GM21447 (cell line): ENCODE measurements around the gene EGFL8.
"Not testable (repeated sequence)": the region's sequence is repeated elsewhere in the genome, so short reads cannot be mapped to it uniquely, and the experiment has no call there.

Experiments used
- ATAC-seq: cut with Tn5 transposase; IDR thresholded peaks from one replicate; pipeline ENCODE4 v1.9.1; 2021; ENCODE audit not compliant: unreplicated experiment

EGFL8 gene

DNA sequence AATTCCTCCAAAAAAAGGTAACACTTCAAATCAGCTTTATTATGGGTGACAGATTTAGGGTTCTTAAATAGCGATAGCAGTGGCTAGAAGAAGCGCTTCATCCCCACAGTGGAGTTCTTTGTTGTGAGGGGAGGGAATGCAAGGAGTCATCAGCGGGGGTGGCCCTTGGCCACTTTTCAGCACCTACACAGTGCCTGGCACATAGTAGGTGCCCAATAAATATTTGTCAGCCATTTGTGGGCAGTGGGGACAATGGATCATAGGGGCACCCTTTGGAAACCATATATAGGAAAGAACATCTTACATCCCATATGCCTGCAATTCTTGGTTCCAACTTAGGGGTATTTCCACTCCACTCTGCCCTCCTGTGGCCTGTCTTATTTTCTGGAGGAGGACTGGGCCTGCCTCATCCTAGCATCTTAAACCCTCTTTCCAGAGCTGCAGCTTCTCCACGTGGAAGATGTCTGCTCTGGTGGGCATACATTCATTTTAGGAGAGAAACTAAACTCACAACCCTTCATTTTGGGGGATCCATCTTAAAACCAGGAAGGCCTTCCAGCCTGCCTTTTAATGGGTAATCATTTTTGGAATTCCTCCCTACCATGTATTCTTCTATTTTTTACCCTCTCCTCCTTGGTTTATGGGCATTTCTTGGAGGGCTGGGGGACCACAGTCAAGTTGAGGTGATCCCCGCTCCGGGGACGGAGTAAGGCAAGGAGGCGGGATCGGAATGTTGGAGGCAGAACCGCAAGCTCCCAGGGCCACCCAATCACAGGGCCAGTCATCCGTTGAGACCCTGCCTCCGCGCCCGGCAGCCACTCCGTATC, 30.6 kb downstream of the EGFL8 start:
- no peak for ATAC-seq

DNA sequence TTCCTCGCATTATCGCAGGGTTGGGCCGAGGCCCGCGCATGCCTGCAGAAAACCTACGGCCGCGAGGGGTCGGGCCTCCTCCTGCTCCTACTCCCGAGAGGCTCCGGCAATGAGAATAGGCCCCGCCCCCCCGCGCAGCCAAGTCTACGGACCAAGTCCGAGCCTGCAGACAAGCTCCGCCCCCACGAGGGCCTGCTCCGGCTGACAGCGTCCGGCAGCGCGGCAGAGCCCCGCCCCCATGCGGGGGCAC, 31.2 kb downstream of the EGFL8 start:
- ATAC-seq, result peak; percentile 67

DNA sequence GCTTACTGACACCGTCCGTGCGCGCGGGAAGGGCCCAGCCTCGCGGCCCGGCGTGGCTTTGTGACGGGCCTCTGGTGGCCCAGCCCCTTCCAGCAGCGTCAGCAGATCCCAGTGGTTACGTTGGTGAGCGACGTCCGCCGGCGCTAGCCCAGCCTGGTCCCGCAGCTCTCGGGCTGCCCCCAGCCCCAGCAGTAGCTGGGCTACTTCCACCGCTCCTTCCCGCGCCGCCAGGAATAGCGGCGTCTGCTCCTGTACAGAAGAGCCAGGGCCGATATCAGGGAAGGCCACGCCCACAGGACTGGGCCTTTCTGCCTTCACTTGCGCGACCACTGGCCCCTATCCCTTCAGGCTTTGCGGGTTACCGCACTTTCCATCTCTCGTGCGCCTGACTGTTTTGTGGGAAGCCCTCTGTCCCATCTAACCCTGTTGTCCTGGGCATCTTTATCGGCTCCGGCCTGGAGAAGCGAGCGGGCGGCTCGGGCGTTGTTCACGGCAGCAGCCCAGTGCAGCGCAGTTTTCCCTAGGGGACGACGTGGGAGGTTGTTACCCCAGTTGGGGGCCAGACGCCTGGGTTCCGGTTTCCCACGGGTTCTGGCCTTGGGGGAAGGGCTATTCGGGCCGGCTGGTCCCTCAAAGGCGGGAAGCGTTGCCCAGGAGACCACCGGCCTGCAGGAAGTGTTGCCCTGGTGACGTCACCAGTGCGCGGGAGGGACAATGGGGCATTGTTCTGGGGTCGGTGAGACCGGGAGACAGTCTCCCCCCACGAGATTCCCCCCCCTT, 31.7 kb downstream of the EGFL8 start:
- ATAC-seq, result peak; percentile 65

DNA sequence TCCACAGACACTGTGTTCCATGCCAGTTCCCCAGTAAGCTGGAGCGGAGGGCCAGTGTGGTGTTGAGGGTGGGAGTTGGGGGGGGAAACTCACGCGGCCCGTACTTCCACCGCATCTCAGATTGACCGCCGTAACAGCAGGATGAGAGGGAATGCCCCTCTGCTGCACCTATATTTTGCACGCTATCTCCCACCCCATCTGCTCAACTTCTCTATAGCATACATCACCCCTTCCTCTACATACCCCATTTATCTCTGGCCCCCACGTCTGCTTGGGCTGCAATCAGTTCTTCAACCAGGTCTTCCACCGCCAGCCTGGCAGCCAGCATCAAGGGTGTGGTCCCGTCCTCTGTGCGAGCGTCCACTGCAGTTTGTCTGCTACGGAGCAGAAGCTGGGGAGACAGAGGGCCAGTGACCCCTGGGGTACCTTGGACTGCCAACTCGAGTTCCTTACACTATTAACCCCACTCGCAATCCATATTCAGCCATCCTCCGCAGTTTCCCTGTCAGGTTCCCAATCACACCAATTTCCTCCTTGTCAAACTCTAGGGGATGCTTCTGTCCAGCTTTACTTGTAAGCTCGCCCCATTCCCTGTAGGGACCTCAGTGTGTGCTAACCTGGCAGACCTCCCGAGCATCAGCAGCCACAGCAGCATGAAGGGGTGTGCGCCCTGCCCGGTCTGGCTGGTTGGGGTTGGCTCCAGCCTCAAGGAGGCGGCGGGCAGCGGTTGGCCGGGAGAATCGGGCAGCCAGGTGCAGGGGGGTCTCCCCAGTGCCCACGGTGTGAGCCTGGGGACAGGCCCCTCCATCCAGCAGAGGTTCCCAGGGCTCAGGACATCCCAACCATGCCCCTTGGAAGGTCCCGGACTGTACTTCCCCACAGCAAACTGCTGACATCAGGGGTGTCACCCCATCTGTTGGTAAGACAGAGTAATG, 32.6 kb downstream of the EGFL8 start:
- no peak for ATAC-seq

DNA sequence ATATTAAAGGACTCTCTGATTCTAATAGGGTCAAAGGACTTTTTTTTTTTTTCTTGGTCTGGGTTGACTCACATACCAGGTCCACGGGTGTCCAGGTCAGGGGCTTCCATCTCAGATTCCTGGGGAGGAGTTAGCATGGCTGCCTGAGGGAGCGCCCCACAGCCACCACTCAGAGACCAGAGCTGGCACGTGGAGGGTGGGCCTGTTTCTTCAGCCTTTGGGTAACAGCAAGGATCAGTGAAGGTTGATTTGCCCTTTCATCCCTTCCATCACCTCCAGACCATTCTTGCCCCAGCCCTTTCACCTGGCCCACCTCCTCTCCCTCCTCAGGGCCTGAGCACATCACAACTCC, 33.9 kb downstream of the EGFL8 start:
- no peak for ATAC-seq

DNA sequence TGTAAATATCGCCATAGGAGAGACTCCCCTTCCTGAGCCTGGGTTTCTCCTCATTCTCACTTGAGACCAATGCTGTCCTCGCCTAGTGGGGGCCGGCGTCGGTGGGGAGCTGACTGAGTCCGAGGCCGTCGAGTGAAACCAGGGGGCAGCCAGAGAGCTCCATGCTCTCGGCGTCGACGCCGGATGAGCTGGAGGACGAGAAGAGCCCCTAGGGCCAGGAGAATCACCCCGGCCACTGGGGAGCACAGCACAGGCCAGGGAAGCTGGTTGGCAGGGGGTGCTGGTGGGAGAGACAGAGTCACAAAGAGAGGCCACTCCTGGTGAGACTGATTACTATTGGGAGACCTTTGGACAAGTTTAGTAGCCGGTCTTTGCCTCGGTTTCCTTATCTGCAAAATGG, 34.5 kb downstream of the EGFL8 start:
- ATAC-seq, result no peak

DNA sequence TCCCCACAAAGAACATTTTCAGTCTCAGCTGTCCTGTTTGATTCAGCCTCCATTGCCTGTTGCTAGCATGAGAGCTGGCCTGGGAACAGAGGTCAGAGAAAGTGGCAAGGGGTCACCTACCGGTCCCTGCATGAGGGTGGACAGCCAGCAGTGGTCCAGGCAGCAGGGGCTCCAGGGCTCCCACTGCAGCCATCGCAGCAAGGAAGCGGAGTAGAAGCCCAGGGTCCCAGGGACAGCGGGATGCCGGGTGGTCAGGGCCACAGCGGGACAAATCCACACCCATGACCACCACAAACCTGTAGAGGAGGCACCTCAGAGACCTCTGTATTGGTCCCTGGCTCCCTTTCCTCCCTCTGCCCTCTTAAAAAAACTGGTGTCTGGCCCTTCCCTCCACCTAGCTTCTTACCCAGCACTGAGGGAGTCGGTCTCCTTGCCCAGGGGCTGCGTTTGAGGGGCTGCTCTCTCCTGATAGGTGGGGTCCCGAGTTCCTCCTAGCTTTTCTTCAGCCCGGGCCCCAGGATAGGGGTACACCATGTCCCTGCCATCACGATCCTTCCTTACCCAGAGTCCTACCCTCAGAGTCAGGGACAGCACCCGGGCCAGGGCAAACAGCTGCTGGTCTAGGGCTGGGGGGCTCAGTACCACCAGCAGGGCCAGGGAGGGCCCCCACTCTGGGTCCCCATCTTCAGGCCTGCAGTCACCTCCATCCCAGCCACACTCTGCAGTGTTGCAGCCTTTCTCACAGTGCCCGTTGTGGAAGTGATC, 36.5 kb downstream of the EGFL8 start:
- no peak for ATAC-seq

DNA sequence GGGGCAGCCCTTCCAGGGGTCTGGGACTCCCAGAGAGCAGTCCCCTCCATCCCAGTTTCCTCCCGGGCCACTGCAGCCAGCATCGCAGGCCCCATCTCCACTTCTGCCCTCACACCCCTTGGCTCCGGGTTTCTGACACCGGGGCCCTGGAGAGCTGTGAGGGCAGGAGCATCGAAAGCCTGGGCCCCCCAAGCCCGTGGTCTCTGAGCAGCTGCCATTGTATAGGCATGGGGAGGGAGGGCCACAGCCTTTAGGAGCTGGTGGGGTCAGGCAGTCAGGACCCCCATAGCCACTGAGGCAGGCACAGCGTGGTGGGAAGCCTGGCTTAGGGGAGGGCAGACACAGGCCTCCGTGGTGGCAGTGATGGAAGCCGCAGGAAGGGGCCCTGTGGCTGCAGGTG, 37.8 kb downstream of the EGFL8 start:
- ATAC-seq, result no peak

DNA sequence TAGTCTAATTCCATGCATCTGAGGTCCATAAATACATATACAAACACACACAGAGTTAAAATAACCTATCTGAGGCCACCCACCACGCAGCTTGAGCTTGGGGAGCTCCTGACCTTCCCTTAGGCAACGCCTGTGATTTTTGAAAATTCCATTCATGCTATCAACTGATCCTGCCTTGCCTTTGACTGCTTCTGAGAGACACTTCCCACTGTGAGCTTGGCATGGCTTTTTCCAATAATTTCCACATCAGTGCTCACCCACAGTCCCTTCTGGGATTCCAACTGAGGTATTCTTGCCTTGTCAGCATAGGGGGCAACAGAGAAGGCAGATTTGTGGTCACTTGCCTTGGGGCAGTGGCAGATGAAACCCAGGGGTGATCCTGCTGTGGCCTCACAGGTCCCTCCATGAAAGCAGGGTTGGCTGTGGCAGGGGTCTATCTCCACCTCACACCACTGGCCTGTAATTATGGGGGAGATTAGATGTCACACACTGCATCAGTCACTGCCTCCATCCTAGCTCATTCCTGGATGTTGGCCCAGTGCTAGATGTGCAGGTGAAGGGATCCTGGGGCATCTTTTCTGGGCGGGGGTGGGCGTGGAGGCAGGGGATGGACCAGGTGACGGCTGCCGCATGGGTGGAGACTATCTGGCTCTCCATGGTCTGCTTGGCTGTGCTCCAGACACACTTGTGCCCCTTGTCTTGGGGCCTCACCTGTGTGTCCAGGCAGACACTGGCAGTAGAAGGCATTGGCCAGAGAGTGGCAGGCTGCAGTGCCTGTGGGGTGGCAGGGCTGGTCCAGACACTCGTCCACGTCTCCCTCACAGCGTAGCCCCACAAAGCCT, 39.3 kb downstream of the EGFL8 start:
- no peak for ATAC-seq

DNA sequence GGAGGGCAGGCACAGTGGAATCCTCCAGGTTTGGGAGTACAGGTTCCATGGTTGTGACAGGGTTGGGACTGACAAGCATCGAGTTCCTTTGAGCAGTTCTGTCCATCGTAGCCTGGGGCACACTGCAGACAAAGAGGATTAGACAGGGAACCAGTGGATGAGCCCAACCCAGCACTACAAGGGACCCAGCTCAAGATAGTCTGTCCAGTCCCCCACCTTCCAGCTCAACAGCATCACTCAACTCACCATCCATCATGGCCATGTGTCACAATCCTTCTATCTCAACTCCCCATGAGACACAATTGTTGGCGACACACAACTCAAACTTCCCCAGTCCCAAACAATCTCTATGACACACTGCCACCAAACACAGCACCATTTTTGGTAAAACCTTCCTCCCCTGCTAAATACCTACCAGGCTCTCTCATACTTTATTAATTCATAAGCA, 39.9 kb downstream of the EGFL8 start:
- ATAC-seq, result no peak

DNA sequence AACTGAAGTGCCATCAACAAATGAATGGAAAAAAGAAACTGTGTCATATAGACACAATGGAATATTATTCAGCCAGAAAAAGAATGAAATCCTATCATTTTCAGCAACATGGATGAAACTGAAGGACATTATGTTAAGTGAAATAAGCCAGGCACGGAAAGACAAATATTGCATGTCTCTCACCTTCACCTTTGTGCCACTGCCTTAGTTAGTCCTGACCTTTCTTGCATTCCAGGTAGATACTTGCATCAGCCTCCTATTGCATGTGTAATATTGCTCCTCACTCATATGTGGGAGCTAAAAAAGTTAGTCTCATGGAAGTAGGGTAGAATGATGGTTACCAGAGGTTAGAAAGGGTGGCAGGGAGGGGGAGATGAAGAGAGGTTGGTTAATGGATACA, 44.6 kb downstream of the EGFL8 start:
- no peak for ATAC-seq

DNA sequence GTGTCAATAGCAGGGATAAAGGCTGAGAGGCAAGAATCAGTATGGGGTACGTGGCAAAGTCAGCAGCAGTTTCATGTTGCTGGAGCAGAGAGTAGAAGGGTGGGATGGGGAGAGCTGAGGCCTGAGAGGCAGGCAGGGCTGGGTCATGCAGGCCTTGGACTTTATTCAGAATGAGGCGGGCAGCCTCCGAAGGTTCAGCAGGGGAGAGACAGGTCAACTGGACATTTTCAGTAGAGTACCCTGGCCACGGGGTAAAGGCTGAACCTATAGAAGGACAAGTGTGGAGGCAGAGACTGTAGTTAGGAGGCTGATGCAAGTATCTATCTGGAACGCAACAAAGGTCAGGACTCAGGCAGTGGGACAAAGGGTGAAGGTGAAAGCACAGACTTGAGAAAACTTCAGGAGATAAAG, 45.8 kb downstream of the EGFL8 start:
- ATAC-seq, result no peak

DNA sequence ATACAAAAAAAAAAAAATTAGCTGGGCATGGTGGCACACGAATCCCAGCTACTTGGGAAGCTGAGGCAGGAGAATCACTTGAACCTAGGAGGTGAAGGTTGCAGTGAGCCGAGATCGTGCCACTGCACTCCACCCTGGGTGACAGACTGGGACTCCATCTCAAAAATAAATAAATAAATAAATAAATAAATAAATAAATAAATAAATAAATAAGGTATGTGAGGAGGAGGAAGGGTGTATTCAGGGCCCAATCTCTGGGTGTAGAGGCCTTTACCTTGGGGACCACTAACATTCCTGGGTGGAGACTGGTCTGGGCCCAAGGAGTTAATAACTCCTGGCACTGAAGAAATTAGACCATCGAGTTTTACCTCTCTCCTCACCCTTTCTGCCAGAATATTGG, 47.0 kb downstream of the EGFL8 start:
- not testable (repeated sequence) for ATAC-seq

DNA sequence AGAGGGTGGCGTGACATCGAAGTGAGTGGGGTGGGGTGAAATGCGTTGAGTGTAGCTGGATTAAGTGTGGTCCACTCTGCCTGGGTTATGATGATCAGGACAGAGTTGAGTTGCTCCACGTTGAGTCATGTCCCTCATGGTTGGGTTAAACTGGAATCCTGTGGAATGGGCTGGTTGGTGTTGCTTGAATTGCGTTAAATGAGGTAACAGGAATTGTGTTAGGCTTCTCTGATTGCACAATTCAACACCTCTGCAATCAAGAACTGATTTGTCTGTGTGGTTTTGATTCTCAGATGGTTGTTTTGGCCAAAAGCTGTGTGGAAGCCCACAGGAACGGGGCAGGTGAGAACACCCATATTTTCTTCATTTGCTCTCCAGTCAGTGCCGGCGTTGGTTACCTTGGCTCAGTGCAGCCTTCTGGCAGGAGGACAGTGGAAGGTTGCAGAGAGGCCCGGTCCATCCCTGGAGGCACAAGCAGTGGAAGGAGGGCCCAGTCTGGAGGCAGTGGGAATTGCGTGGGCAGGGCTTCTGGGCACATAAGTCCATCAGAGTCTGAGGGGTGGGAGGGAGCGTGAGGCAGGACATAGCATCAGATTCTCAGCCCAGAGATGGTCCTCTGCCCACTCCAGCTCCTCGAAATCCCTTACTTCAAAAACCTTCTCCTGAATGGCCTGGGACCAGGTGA, 47.8 kb downstream of the EGFL8 start:
- no peak for ATAC-seq

DNA sequence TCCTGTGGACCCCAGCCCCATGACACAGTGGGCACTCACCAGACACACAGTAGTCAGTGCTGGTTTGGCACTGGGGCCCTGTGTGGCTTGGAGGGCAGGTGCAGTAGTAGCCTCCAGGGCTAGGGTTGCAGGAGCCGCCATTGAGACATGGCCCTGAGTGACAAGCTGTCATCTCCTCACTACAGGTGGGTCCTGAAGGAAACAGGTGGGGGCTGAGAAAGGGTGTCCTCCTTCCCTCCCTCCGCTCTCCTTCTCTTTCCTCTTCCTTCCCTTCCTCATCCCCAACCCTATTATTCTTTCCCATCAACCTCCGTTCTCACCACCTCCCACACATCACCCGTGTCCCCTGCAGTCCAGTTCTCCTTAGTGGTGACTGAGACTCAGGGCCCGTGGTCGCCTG, 49.3 kb downstream of the EGFL8 start:
- ATAC-seq, result no peak

DNA sequence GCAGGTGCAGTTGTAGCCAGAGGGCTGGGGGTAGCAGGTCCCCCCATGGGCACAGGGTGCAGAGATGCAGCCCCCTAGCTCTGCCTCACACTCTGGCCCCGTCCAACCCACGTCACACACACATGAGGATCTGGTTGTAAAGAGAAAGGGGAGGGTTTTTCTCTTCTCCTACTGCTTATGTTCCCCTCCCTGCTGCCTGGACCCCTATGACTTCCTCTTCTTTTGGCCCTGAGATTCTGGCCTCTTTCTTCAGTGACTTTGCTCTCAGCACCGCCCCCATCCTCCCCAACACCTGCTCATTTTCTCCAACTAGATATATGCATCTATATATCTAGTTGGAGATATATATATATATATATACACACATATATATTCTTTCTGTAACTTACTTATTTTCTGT, 49.7 kb downstream of the EGFL8 start:
- ATAC-seq, result no peak

DNA sequence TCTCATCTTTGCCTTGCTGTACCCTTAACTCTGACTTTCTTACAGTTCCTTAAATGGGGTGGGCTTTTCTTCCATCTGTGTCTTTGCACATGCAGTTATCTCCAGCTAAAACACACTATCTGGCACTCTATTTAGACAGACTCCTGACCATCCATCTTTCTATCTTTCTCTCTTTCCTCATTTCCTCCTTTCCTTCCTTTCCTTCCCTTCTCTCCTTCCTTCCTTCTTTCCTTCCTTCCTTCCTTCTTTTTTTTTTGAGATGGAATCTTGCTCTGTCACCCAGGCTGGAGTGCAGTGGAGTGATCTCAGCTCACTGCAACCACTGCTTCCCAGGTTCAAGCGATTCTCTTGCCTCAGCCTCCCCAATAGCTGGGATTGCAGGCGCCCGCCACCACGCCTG, 51.2 kb downstream of the EGFL8 start:
- no peak for ATAC-seq

DNA sequence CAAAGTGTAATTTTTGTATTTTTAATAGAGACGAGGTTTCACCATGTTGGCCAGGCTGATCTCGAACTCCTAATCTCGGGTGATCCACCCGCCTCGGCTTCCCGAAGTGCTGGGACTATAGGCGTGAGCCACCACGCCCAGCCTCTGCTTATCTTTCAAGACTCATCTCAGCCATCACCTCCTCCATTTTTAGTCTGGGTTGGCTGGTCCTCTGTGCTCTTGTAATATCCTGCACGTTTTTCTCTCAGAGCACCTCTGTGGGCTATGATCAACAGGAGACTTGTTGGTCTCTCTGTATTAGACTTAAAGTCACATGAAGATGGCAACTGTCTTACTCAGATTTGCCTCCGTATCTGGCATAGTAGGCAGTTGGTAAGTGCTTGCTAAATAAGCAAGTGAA, 51.9 kb downstream of the EGFL8 start:
- ATAC-seq, result no peak

DNA sequence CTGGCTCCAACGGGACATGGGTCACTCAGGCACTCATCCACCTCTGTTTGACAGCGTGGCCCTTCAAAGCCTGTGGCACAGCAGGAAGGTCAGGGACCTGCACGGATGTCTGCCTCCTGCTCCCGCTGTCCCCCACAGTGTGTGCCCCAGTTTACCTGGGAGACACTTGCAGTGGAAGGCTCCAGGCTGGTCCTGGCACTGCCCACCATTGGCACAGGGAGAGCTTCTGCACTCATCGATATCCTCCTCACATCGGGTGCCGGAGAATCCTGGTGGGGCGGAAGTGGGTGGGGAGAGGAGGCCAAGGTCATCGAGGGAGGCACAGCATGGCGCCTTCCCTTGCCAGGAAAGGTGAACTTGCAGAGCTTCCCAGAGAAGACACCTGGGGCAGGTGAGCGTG, 52.6 kb downstream of the EGFL8 start:
- ATAC-seq, result no peak
